Measurements from ENCODE around the gene SLCO6A1. TPM values are rescaled to one million over a fixed set of nuclear protein-coding genes. Genes with fewer than 3 reads are reported as not detected.

SLCO6A1 gene
- total RNA-seq, 1 donor from 2014 or later = not detected

- no peak for DNase-seq (ENCODE audit: low spot score)
Observed at GRCh38 chr5:102451082-102451481, 47.7 kb downstream of the SLCO6A1 start.

- DNase-seq (ENCODE audit: low spot score) = no peak
Observed at GRCh38 chr5:102450313-102450990, 48.3 kb downstream of the SLCO6A1 start.

- DNase-seq (ENCODE audit: low spot score) = no peak
Observed at GRCh38 chr5:102433473-102433872, 65.3 kb downstream of the SLCO6A1 start.

GRCh38 chr5:102421647-102422046 is 77.2 kb downstream of the SLCO6A1 start:
- DNase-seq (ENCODE audit: low spot score) = no peak

GRCh38 chr5:102418531-102418930 is 80.3 kb downstream of the SLCO6A1 start:
- DNase-seq (ENCODE audit: low spot score) = no peak

DNA sequence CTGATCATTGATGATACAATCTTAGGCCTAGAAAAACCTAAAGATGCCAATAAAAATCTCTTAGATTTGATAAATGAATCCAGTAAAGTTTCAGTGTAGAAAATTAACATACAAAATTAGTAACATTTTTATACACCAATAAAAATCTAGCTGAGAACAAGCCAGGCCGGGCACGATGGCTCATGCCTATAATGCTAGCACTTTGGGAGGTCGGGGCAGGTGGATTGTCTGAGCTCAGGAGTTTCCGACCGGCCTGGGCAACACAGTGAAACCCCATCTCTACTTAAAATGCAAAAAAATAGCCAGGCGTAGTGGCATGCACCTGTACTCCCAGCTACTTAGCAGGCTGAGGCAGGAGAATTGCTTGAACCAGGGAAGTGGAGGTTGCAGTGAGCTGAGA is 84.4 kb downstream of the SLCO6A1 start:
- no peak for DNase-seq (ENCODE audit: low spot score)

GRCh38 chr5:102388235-102388634 is 110.6 kb downstream of the SLCO6A1 start:
- no peak for DNase-seq (ENCODE audit: low spot score)

DNA sequence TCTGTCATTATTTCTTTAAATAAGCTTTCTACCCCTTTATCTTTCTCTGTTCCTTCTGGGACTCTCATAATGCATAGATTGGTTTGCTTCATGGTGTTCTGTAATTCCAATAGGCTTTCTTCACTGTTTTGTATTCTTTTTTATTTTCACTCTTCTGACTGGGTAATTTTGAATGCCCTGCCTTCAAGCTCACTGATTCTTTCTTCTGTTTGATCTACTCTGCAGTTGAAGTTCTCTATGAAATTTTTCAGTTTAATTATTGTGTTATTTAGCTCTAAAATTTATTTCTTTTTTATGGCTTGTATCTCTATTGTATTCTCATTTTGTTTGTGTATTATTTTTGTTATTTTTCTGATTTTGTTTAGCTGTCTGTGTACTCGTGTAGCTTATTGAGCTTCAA is 113.4 kb downstream of the SLCO6A1 start:
- DNase-seq (ENCODE audit: low spot score) = no peak

DNA sequence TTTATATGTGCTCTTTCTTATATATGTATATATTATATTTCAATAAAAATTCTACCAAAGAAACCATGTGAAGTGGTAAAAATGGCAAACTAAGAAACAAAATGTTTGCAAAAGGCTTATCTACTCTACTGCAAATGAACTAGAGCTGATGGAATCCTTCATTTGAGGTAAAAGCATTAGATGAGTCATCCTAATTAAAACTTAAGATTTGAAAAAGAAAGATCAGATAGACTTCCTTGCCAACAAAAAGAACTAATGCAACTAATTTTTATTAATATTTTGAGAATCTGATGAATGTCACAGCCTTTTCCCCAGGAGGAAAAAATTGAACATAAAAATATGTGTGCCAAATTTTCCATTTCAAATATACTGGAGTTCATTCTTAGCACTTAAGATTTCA is 118.6 kb downstream of the SLCO6A1 start:
- no peak for DNase-seq (ENCODE audit: low spot score)

DNA sequence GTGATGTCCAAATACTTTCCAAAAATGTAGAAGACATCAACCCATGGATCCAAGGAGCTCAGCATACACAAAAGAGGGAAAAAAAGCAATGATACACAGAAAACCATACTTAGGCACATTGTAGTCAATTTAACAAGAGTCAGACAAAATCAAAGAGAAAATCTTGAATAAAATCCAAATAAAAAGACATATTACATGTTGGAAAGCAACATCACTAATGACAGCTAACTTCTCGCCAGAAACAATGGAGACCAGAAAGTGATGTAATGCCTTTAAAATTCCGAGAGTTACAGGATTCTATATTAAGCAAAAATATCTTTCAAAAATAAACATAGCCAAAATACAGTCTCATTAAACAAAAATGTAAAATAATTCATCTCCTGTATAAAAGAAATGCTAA is 122.9 kb downstream of the SLCO6A1 start:
- no peak for DNase-seq (ENCODE audit: low spot score)

- no peak for DNase-seq (ENCODE audit: low spot score)
Observed at GRCh38 chr5:102375272-102375671, 123.5 kb downstream of the SLCO6A1 start.

- DNase-seq (ENCODE audit: low spot score) = no peak
Observed at GRCh38 chr5:102368392-102368791, 130.4 kb downstream of the SLCO6A1 start.

GRCh38 chr5:102341681-102342288 is 157.0 kb downstream of the SLCO6A1 start:
- DNase-seq (ENCODE audit: low spot score) = no peak

- no peak for DNase-seq (ENCODE audit: low spot score)
Observed at GRCh38 chr5:102324714-102325113, 174.1 kb downstream of the SLCO6A1 start.

Other genes starting within 250 kb of the SLCO6A1 start
- gene SLCO4C1, start 202.7 kb downstream of the SLCO6A1 start, total RNA-seq = 0.58 TPM

All from mesenteric fat pad (tissue), 1 donor.